Ureter (tissue), 1 donor: ENCODE measurements around the gene C1R. TPM values are rescaled to one million over a fixed set of nuclear protein-coding genes. Genes with fewer than 3 reads are reported as not detected.
"Not testable (repeated sequence)": the region's sequence is repeated elsewhere in the genome, so short reads cannot be mapped to it uniquely, and the experiment has no call there.

Source experiments
- DNase-seq: peaks from one replicate; pipeline ENCODE4 v3.0.0-alpha.2; 2020; ENCODE audit warnings: low spot score
- total RNA-seq: library from RNA; stranded (reverse); gene quantifications from one replicate; pipeline ENCODE4 v1.2.4, GENCODE V29; 2023
- donor health status: DM: yes; HTN: yes; CAD: no.

The C1R gene
- total RNA-seq, 1 donor from 2014 or later: 455 TPM

- no peak for DNase-seq
Measured at GRCh38 chr12:7120166-7120565, 27.9 kb upstream of the C1R start.

- no peak for DNase-seq
Measured at GRCh38 chr12:7118881-7119280, 26.6 kb upstream of the C1R start.

GRCh38 chr12:7117670-7118069 is 25.4 kb upstream of the C1R start:
- no peak for DNase-seq

GRCh38 chr12:7116916-7117315 is 24.7 kb upstream of the C1R start:
- DNase-seq: no peak

GRCh38 chr12:7116196-7116595 is 24.0 kb upstream of the C1R start:
- DNase-seq: no peak

GRCh38 chr12:7114851-7115250 is 22.6 kb upstream of the C1R start:
- DNase-seq: no peak

GRCh38 chr12:7114008-7114407 is 21.8 kb upstream of the C1R start:
- DNase-seq: no peak

- DNase-seq: no peak
Measured at GRCh38 chr12:7113389-7113871, 21.2 kb upstream of the C1R start.

GRCh38 chr12:7112041-7112440 is 19.8 kb upstream of the C1R start:
- DNase-seq: no peak

GRCh38 chr12:7110661-7111060 is 18.4 kb upstream of the C1R start:
- DNase-seq: no peak

GRCh38 chr12:7109572-7109920 is 17.3 kb upstream of the C1R start:
- no peak for DNase-seq

- DNase-seq: peak; percentile 95
Measured at GRCh38 chr12:7108796-7109571, 16.7 kb upstream of the C1R start, which contains the start of gene C1RL. Gene C1RL, minus strand, starts transcription at chr12:7109214. Its CDS starts 34 bp downstream, at chr12:7109180.

- DNase-seq: peak; percentile 88
Measured at GRCh38 chr12:7108003-7108795, 16.0 kb upstream of the C1R start.

- no peak for DNase-seq
Measured at GRCh38 chr12:7107636-7108002, 15.4 kb upstream of the C1R start.

GRCh38 chr12:7107181-7107580 is 14.9 kb upstream of the C1R start:
- DNase-seq: not testable (repeated sequence)

- no peak for DNase-seq
Measured at GRCh38 chr12:7106082-7106481, 13.8 kb upstream of the C1R start.

- no peak for DNase-seq
Measured at GRCh38 chr12:7103837-7104584, 11.8 kb upstream of the C1R start.

GRCh38 chr12:7102582-7102981 is 10.3 kb upstream of the C1R start:
- no peak for DNase-seq

GRCh38 chr12:7101694-7102131 is 9.5 kb upstream of the C1R start:
- DNase-seq: no peak

GRCh38 chr12:7101047-7101693 is 8.9 kb upstream of the C1R start:
- DNase-seq: no peak

- no peak for DNase-seq
Measured at GRCh38 chr12:7100239-7100638, 8.0 kb upstream of the C1R start.
